GF-D8 (cell line): ENCODE results near the gene HAL.

Source experiments
- DNase-seq: peaks from one replicate; lab custom pipeline; 2025; lab: John Stamatoyannopoulos, UW

The HAL gene

DNA sequence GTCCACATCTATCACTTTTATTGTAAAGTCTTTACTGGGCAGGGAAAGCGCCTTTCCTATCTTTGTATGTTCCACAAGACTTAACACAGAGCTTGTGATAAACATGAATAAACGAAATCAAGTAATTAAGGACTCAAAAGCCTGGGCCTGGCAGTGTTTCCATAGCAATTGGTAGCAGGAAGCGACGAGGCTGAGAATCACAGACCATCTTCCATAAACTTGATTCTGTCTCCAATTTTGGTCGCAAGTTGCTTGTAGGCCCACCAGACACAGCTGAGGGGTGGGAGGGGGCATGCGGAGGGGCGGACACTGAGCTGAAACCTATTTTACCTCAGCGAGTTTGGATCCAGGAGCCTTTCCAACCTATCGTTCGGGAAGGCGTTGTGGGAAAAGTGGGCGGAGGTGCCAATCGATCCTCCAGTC lies 54.0 kb downstream of the HAL start:
- no peak for DNase-seq

DNA sequence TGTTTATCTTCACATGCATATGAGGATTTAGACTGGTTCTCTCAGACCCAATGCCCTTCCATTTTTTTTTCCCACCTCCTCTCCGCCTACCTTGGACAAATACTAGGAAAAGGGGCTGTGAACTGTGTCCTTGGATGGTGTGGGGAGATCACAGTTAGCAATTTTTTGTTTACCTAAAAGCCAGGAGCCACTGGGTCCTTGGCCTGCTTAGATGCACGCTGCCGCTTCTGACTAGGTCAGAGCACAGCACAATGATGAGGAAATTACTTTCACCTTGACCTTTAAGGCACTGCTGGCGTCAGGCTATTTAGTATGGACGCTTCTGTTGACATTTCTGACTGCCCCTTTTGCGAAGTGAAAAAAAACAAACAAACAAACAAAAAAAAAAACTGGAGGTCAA lies 55.6 kb downstream of the HAL start:
- no peak for DNase-seq
